Peyer's patch (tissue), 4 donors: ENCODE measurements around the gene TYMS.

Experiments
- CTCF ChIP-seq, 6 experiments: fragments of 450-650 bp in 4 of 6; fragments of 200-600 bp in 2 of 6; sonication (generic) in 1 of 6; IDR thresholded peaks; one replicate each; pipeline ENCODE4 v1.5.1; 2017 to 2019; ENCODE audit warnings: antibody characterized with exemption in 6 of 6, mild to moderate bottlenecking in 3 of 6, moderate library complexity in 1 of 6
- POLR2A ChIP-seq, 2 donors: fragments of 450-650 bp; IDR thresholded peaks; one replicate each; pipeline ENCODE4 v1.5.1; 2017; ENCODE audit warnings: antibody characterized with exemption in 2 of 2, mild to moderate bottlenecking in 2 of 2, moderate library complexity in 2 of 2

GRCh38 chr18:692824-693223 is 35.4 kb downstream of the TYMS start:
- no peak for TF ChIP-seq CTCF (IDR thresholded peaks at IDR 0.05)
- TF ChIP-seq POLR2A (IDR thresholded peaks at IDR 0.05): no peak
